GM21360 (cell line): ENCODE data around the gene ERICH6.

Experiments
- ATAC-seq: cut with Tn5 transposase; IDR thresholded peaks from one replicate; pipeline ENCODE4 v1.9.1; 2021; ENCODE audit warnings: mild to moderate bottlenecking, moderate library complexity; ENCODE audit not compliant: unreplicated experiment

Gene ERICH6

GRCh38 chr3:150703756-150704344 lies at the start of gene ERICH6:
TSS of gene ERICH6 (minus strand) at chr3:150703920. CDS start at chr3:150703898, 22 bp downstream.
- ATAC-seq: peak; percentile 99

DNA sequence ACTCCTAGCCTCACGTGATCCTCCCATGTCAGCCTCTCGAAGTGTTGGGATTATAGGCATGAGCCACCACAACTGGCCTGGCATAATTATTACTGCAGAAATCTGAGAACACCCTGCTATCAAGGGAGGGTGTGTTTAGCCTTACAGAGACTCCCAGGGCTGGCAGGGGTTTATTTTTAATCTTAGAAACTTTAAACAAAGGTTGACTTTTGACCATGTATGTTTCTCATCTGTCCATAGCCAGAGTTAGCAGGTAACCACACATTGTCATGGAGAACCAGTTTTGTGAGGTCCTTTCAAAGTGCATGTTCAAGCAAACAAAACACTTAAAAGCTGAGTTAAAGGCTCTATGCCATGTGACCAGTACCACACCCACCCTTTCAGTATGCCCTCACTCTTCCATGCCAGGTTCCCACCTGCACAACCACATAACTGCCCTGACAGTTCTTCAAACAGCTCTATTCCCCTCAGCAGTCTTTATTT lies 48.1 kb upstream of the ERICH6 start:
- no peak for ATAC-seq

DNA sequence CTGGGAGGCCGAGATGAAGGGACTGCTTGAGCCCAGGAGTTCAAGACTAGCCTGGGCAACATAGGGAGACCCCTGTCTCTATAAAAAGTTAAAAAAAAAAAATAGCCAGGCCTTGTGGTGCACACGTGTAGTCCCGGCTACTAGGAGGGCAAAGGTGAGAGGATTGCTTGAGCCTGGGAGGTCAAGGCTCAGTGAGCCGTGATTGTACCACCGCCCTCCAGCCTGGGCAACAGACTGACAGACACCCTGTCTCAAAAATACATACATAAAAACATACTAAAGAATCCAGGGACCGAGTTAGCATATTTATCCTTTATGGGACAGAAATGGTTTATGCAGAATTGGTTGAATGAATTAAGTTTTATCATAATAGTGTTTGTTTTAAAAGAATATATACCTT lies 45.5 kb upstream of the ERICH6 start:
- ATAC-seq: no peak

- ATAC-seq: no peak
Observed at GRCh38 chr3:150748684-150749047, 44.9 kb upstream of the ERICH6 start.

DNA sequence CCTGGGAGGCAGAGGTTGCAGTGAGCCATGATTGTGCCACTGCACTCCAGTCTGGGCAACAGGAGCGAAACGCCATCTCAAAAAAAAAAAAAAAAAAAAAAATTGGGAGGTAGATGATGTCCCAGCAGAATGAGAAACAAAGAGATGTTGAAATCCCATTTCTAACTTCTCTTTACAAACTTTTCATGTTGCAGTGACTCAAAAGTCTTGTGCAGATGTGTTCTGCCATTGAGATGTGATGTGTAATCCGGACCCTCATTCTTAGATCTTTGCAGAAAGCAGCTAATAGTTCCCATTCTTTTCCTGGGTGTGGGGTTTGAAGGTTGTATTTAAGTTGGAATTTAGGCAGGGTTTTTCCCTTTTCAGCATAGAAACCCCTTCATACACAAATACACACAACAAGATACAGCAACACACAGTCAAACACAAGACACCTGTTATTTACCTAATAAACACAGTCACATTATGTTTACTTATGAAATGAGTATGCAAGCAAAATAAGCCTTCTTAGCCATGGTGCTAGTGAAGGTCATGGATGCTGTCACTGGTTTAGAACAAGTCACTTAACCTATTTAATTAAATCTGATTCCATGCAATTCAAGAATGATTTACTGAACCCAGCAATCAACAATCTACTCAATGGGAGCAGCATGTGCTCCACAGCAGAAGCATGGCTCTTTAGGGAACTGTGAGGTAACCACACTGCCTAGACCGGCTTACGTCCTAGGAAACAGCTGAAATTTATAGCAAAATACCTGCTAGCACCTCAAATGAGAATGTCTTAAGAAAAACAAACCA lies 44.4 kb upstream of the ERICH6 start:
- no peak for ATAC-seq

DNA sequence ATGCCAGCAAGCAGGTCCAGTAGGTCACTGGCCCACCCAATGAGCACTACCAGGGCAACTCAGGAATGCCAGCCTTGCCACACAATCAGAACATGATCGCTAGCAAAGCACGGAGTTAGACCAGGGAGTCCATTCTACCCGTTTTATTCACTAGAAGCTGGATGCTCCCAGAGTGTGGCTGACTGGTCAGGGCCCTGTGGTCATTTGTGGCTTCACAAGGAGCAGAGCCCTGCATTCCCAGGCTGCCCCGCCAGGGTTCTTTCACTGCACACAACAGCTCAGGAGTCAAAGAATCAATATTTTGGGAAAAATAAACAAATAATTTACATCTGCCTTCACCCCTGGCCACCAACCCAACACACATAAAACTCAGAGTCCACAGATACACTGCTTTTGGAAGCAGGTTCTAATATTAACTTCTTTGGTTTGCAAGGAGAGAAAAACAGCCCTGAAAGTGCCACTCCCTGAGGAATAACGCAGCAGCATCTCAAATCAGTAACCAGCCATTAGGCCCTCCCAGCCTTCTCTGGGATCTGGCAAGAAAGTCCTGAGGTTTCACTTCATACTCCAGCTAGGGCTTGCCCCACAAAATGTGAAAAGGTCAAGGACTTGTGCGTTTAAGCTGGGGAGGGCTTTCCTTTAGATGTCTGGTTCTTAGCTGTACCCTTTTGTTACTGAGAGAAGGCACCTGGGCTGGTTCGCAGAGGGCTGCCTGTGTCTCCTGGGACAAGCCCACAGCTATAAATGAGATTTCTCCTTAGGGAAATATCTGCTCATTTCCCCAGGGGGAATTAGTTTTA lies 43.3 kb upstream of the ERICH6 start:
- no peak for ATAC-seq

DNA sequence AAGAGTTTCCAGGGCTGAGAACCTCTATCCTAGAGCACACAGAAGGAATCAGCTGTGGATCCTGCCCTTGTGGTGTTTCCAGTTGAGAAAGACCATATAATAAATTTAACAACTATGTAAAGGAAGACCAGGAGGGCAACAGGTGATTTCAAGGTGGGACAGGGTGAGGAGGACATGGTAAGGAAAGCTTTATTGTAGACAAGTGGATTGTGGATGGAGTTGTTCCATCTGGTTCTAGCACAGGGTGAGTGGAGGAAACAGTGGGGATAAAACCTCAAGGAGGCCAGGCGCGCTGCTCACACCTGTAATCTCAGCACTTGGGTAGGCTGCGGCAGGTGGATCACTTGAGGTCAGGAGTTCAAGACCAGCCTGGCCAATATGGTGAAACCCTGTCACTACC lies 42.1 kb upstream of the ERICH6 start:
- ATAC-seq: no peak

- ATAC-seq: no peak
Observed at GRCh38 chr3:150744919-150745211, 41.1 kb upstream of the ERICH6 start.

DNA sequence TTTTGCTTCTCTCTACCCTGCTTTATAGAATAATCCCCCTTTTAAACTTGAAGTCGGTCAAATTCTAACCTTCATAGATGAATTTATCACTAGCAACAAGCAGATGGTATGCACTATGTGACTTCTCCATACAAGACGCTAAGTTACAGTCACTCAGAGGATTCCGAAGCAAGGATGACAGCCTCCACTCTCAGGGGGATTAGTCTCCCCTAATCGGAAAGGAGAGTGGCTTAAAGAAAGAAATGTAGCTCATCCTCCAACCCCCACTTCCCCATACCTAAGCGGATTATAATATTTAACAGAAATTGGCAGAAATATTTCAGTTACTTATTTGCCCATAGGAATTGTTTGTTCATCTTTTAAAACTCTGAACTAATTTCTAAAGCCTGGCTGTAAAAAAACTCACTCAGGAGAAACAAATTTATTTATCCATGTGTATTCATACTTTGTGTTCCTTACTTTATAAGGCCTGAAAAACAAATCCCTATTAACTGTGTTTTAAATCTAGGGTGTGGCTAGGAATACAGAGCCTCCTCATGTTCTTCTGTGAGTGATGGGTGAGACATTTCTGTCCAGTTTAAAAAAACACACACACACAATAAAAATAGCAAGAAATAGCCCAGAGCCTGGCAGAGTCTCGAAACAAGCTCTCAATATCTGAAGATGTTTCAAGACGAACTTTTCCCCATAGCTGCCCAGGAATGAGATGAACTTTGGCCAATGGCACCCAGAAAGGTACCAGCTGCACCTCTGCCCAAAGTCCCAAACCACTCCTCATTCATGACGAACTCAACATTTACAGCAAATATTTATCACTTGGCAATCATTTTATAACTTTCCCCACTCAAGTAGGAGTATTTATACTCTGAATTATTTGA lies 40.6 kb upstream of the ERICH6 start:
- ATAC-seq: no peak

GRCh38 chr3:150743508-150743907 lies 39.8 kb upstream of the ERICH6 start:
- no peak for ATAC-seq

DNA sequence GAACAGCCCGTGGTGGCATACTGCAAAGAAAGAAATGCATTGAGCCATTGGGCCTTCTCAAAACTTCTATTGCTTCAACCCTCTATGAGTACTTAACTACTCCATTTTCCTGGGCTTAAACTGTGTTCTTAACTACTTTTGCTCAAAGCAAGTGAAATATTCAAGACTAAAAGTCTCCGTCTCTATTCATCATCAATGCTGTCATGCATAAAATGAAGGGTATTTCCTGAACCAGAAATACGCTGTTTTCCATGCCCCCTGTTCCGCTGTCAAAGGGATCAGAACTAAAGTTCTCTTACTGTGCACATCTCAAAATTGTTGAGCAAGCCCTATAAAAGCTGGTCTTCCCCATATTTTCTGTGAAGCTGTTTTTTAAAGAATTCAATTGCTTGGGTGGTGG lies 39.0 kb upstream of the ERICH6 start:
- ATAC-seq: no peak

DNA sequence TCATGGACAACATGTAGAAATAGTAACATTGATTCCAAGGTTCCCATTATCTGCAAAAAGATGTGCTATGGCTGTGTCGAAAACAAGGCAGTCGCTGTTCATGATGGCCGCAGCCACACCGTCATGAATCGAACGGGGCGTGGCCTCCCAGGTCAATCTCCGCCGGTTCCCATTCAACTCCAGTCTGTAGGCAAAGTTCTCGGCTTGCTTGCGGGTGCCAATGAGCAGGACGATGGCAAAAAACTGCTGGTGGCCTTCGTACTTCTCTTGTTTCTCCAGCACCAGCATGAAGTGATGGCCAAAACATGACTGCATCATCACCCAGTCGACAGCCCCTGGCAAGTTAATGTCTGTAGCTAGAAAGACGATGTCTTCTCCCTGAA lies 38.4 kb upstream of the ERICH6 start:
- ATAC-seq: no peak

DNA sequence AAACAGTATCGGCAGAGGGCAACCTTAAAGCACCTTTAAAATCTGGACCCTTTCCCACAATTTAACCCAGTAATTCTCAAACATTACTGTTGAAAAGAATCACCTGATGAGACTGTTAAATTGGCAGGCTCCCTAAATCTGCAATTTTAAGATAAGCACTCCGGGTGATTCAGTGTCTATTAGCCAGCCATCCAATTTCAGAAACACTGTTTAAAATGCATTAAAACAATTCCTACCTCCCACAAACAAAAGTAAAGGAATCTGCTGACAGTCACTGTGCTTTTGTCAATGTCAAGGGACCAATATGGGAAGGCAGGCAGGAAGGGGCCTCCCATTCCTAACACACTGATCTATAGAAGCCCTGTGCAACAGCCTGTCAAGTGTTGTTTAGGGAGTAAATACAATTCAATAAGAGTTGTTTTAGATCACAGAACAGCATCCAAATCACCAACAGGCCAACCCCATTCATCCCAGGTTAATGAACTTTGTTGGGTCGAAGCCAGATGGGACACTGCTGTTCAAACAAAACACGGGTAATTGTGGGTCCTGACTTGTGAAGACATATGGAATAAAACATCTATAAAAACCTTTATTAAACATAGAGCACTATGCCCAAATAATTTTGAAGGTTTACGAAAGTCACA lies 37.9 kb upstream of the ERICH6 start:
- ATAC-seq: no peak

DNA sequence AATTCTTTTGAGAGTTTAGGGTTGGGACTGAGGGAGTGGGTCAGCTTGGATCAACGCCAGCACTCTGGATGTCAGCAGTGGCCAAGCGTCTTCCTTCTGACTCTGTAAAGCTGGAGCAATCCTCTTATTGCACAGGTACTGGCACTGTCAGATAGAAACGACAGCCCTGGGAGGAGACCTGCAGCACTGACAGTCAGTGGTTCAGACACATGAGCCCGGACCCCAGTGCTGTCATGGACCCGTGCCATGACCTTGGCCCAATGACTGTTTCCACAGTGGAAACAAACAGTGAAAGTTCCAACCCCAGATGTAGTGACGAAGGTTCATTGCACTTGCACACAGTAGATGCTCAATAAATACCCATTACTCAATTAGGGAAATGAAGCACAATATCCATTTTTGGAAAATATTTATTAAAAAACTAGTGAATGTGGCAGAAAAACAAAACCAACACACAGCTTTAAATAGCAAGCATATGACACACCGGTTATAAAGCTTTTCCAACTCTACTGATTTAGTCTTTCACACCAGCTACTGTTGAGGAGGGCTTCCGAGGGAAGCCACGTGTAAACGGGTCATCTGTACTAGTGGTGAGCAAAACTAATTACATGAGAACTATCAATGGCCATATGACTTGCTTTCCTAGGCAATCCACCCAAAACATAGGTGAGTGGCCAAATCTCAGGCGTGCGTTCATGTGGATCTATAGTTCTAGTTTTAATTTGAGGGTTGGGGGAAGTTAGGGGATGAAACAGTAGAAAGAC lies 37.2 kb upstream of the ERICH6 start:
- ATAC-seq: no peak

DNA sequence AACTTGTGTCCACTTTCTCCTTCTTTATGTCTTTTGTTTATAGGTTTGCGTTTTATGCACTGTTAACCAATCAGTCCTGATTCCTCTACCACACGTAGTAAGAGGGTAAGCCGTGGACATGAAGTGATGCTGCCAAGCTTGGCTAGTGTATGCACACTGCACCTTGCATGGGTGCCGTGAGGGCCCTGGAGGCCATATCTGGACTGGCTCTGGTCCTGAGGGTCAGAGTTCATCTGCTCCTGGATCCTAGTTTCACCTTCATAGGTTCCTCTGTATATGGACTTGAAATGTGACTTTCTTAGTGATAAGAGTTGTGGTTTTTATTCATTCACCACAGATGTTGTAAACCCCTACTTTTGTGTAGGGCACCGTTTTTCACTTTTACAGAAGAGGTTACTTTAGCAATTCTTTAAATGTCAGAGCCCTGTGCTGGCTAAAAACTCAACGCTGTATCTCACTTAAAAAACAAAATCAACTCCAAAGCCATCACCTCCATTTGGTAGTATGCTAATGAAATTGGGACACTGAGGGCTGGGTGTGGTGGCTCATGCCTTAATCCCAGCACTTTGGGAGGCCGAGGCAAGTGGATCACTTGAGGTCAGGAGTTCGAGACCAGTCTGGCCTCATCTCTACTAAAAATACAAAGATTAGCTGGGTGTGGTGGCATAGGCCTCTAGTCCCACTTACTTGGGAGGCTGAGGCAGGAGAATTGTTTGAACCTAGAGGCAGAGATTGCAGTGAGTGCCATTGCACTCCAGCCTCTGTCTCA lies 36.3 kb upstream of the ERICH6 start:
- no peak for ATAC-seq

- ATAC-seq: no peak
Observed at GRCh38 chr3:150739200-150739863, 35.6 kb upstream of the ERICH6 start.

DNA sequence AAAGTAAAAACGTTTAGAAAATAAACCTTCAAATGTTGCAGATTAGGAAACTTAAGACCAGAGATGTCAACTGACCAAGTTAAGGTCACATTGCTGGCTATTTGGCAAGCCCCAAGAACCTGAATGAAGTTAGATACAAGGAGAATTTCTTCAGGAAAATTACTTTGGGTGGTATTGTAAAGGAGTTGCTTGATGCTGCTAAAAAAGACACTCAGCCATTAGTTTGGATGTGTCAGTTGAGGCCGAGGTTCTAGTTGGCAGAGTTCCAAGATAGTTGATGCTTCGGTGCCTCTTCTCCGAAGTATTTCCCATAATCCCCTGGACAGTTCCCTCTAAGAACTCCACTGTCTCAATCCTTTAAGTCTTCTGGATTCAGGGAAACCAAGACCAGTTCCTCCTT lies 35.0 kb upstream of the ERICH6 start:
- ATAC-seq: no peak

DNA sequence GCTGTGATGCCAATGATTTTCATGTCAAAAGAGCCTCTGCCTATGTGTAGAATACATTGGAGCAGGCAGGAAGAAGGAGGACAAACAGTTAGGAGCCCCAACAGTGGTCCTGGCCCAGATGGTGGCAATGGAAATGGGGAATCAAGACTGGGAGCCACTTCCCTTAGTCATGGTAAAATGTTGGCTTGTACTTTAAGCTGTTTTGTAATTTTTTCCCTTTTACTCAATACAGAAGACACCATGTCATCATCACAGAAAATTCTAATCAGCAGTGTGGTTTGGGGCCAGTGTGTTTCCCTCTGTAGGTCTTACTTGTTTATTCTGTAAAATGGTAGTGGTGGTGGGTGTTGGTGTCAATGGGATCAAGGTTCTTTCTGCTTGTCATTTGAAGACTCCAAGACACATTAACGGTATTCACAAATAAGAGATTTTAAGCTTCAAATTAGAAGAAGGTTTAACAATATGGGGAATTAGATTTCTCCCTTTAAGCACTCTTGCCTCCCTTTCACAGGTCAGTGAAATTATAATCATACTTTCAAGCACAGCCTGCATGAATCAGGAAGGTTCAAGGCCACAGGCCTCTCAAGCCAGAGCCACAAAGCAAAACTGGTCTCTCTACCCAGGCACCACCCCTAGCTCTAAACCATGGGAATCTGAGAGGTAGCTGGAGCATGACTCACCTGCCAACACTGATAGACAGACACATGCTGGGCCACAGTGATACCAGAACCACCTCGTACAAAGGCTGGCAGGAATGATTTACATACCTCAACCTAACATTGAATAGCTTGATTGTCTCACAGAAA lies 34.4 kb upstream of the ERICH6 start:
- ATAC-seq: no peak
